Measurements from ENCODE around the gene GAS1. TPM values are rescaled to one million over a fixed set of nuclear protein-coding genes. Genes with fewer than 3 reads are reported as not detected.

Gene GAS1
- total RNA-seq, 1 experiment from 2014 or later, result 0.07 TPM

GRCh38 chr9:86938780-86939179, 8.5 kb downstream of the GAS1 start:
- intact Hi-C loops (cut with micrococcal nuclease), result no loop called here
- Histone ChIP-seq H3K27ac (ENCODE audit: low read depth, low read length) (no peak overlapping the region), H3K27me3 (ENCODE audit: insufficient read depth, low read length) (peaks cover 52% of the 10 kb centered on the region), H3K9me3 (ENCODE audit: control insufficient read depth in 1 of 2, insufficient read depth in 1 of 2, low read depth in 1 of 2, low read length in 2 of 2) (no peaks in the 10 kb centered on the region), H3K4me1 (ENCODE audit: control insufficient read depth in 1 of 2, insufficient read depth in 2 of 2, low read length in 2 of 2) (no peaks in the 10 kb centered on the region), H3K79me2 (ENCODE audit: insufficient read depth, low read length) (no peaks in the 10 kb centered on the region), H3K9me2 (ENCODE audit: insufficient read depth) (no peaks in the 10 kb centered on the region), H3K4me3 (replicated peaks in 1 of 2; ENCODE audit: low read depth in 1 of 2, low read length in 2 of 2) (no peak overlapping the region), H3K4me2 (ENCODE audit: low read length) (no peak overlapping the region), H4K20me1 (ENCODE audit: insufficient read depth) (no peaks in the 10 kb centered on the region), H2AFZ (ENCODE audit: low read depth, low read length, poor library complexity, severe bottlenecking) (no peak overlapping the region), H3K9ac (ENCODE audit: low read length) (no peak overlapping the region), H3K36me3 (ENCODE audit: control insufficient read depth in 1 of 2, insufficient read depth in 2 of 2, low read length in 2 of 2) (no peaks in the 10 kb centered on the region)
- DNase-seq (ENCODE audit: low read depth, low spot score), result no peak
- CTCF ChIA-PET, result no interaction called here
- no peak for ATAC-seq
- BruUV-seq (replicated peaks), result no TSS peak
- RAD21 ChIA-PET (ENCODE audit: low non-redundant PET in 1 of 2, low total read pairs in 2 of 2, uncharacterized antibody in 2 of 2, unreplicated experiment in 2 of 2), result no interaction called here
- TF ChIP-seq JUND (IDR thresholded peaks at IDR 0.05) (no peak), CTCF (IDR thresholded peaks at IDR 0.05 in 2 of 3, conservative IDR thresholded peaks at IDR 0.05 in 1 of 3; ENCODE audit: borderline replicate concordance in 1 of 3, insufficient read depth in 1 of 3, low read depth in 2 of 3, low read length in 2 of 3) (no peak), RAD21 (IDR thresholded peaks at IDR 0.05; ENCODE audit: low read depth) (no peak), ATF3 (IDR thresholded peaks at IDR 0.05) (no peak), ELF1 (IDR thresholded peaks at IDR 0.05; ENCODE audit: borderline replicate concordance, low read depth) (no peak), POLR2AphosphoS5 (IDR thresholded peaks at IDR 0.05; ENCODE audit: low read depth, low read length) (no peak), EZH2 (IDR thresholded peaks at IDR 0.05) (no peak), ZNF274 (IDR thresholded peaks at IDR 0.05; ENCODE audit: low read depth, low read length) (no peak), SIN3A (IDR thresholded peaks at IDR 0.05; ENCODE audit: low read depth) (no peak), FOSL1 (IDR thresholded peaks at IDR 0.05; ENCODE audit: low read depth) (no peak), MAX (IDR thresholded peaks at IDR 0.05) (no peak), POLR2A (IDR thresholded peaks at IDR 0.05; ENCODE audit: borderline replicate concordance, extremely low read depth, insufficient read depth, insufficient read length) (no peak), REST (IDR thresholded peaks at IDR 0.05; ENCODE audit: low read depth) (no peak)
- POLR2A ChIA-PET, result no interaction called here

Data from HCT116 (cell line).